Type B pancreatic cell (in vitro differentiated cells): ENCODE results near the gene ARHGEF28. TPM values are rescaled to one million over a fixed set of nuclear protein-coding genes. Genes with fewer than 3 reads are reported as not detected.

ENCODE experiments used
- DNase-seq: peaks from one replicate; pipeline ENCODE4 v3.0.0; 2021; ENCODE audit warnings: mixed read lengths; ENCODE audit not compliant: unreplicated experiment; ENCODE audit errors: extremely low spot score
- H3K27ac Mint-ChIP-seq: 2 replicates; pipeline ENCODE4 v1.8.0; 2021; ENCODE audit warnings: mild to moderate bottlenecking, mixed read lengths
- H3K27me3 Mint-ChIP-seq: 2 replicates; pipeline ENCODE4 v1.8.0; 2021; ENCODE audit warnings: mixed read lengths
- H3K36me3 Mint-ChIP-seq: 2 replicates; pipeline ENCODE4 v1.8.0; 2021; ENCODE audit warnings: mixed read lengths
- H3K4me1 Mint-ChIP-seq: one replicate; pipeline ENCODE4 v1.8.0; 2021; ENCODE audit warnings: mixed read lengths; ENCODE audit not compliant: unreplicated experiment
- H3K4me3 Mint-ChIP-seq: 2 replicates; pipeline ENCODE4 v1.8.0; 2021; ENCODE audit warnings: mild to moderate bottlenecking, mixed read lengths
- H3K9me3 Mint-ChIP-seq: 2 replicates; pipeline ENCODE4 v1.8.0; 2021; ENCODE audit warnings: mixed read lengths
- CTCF ChIP-seq: fragments of 200-600 bp; sonication (generic); conservative IDR thresholded peaks from 2 replicates; pipeline ENCODE4 v1.5.0; 2021; ENCODE audit warnings: antibody characterized with exemption, mild to moderate bottlenecking
- total RNA-seq: library from RNA; stranded (reverse); gene quantifications from 2 replicates; pipeline ENCODE4 v1.2.1, GENCODE V29; 2021; ENCODE audit warnings: low replicate concordance

Gene ARHGEF28
- total RNA-seq, 1 donor from 2014 or later, result 24.9 TPM

- TF ChIP-seq CTCF, result no peak
- Mint-ChIP-seq H3K27ac (peak overlapping the region; percentile 13), H3K4me3 (peak overlapping the region; percentile 60), H3K36me3 (peaks cover 6% of the 10 kb centered on the region), H3K9me3 (no peaks in the 10 kb centered on the region), H3K27me3 (no peaks in the 10 kb centered on the region), H3K4me1 (peaks cover 24% of the 10 kb centered on the region)
- DNase-seq, result no peak
These were observed 186.5 kb downstream of the ARHGEF28 start for GRCh38 chr5:73812457-73812856.

- Mint-ChIP-seq H3K27me3 (no peaks in the 10 kb centered on the region), H3K4me3 (peak overlapping the region; percentile 89), H3K27ac (peak overlapping the region; percentile 75), H3K36me3 (peaks cover 9% of the 10 kb centered on the region), H3K9me3 (no peaks in the 10 kb centered on the region), H3K4me1 (peaks cover 24% of the 10 kb centered on the region)
- no peak for TF ChIP-seq CTCF
- no peak for DNase-seq
These were observed 187.1 kb downstream of the ARHGEF28 start for GRCh38 chr5:73812962-73813588.

- H3K4me1 Mint-ChIP-seq, result peaks cover 24% of the 10 kb centered on the region
These were observed 188.3 kb downstream of the ARHGEF28 start for GRCh38 chr5:73814233-73814846.

GRCh38 chr5:73815631-73816030 lies 189.6 kb downstream of the ARHGEF28 start:
- DNase-seq, result no peak
- Mint-ChIP-seq H3K9me3 (no peaks in the 10 kb centered on the region), H3K27me3 (no peaks in the 10 kb centered on the region), H3K4me3 (peak overlapping the region; percentile 46), H3K36me3 (peaks cover 17% of the 10 kb centered on the region), H3K27ac (no peak overlapping the region), H3K4me1 (peaks cover 28% of the 10 kb centered on the region)
- TF ChIP-seq CTCF, result no peak

More at GRCh38 chr5:73814233-73814846, 188.3 kb downstream of the ARHGEF28 start:
- DNase-seq, result no peak
- Mint-ChIP-seq H3K36me3 (peaks cover 11% of the 10 kb centered on the region), H3K4me3 (peak overlapping the region; percentile 78), H3K9me3 (no peaks in the 10 kb centered on the region), H3K27ac (peak overlapping the region; percentile 29), H3K27me3 (no peaks in the 10 kb centered on the region)
- no peak for TF ChIP-seq CTCF

GRCh38 chr5:73816656-73817420 lies 190.8 kb downstream of the ARHGEF28 start:
- Mint-ChIP-seq H3K27ac (no peak overlapping the region), H3K36me3 (peaks cover 17% of the 10 kb centered on the region), H3K4me3 (no peak overlapping the region), H3K27me3 (no peaks in the 10 kb centered on the region), H3K9me3 (no peaks in the 10 kb centered on the region), H3K4me1 (peaks cover 28% of the 10 kb centered on the region)
- no peak for DNase-seq
- no peak for TF ChIP-seq CTCF
